ENCODE data around the gene MYLK.

Gene MYLK

DNA sequence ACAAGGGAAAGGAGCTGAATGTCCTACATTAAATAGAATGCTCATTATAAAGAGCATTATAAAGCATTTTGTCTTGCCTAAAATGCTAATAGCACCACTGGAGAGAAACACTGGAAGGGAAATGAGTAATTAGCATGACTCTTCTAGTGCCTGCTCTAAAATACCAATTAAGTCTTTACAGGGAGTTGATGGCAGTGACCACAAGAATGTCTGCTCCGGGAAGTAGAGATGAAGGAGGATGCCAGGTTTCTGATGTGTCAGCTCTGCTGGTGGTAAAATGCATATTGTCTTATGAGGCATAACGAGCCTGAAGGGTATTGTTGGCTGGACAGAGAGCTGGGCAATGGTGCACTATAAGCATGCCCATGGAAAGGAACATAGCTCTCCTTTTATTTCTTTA is 49.5 kb downstream of the MYLK start:
- peaks cover 3% of the 10 kb centered on the region for H3K27me3 ChIP-seq (ENCODE audit: insufficient read depth, poor library complexity, severe bottlenecking)
- DNase-seq (ENCODE audit: low read depth in 1 of 2, low spot score in 1 of 2) = no peak
- no peak overlapping the region for H3K27ac ChIP-seq (replicated peaks)
- no peak overlapping the region for H3K4me3 ChIP-seq (replicated peaks; ENCODE audit: insufficient read depth, low read length)
- TF ChIP-seq GABPA (IDR thresholded peaks at IDR 0.05; ENCODE audit: low read depth) (no peak), POLR2AphosphoS5 (IDR thresholded peaks at IDR 0.05; ENCODE audit: low read depth) (no peak), SPI1 (IDR thresholded peaks at IDR 0.05; ENCODE audit: borderline replicate concordance, low read depth) (no peak), CTCF (IDR thresholded peaks at IDR 0.05; ENCODE audit: insufficient read depth, low read length) (no peak)
- TF ChIP-seq, protein P1, sequence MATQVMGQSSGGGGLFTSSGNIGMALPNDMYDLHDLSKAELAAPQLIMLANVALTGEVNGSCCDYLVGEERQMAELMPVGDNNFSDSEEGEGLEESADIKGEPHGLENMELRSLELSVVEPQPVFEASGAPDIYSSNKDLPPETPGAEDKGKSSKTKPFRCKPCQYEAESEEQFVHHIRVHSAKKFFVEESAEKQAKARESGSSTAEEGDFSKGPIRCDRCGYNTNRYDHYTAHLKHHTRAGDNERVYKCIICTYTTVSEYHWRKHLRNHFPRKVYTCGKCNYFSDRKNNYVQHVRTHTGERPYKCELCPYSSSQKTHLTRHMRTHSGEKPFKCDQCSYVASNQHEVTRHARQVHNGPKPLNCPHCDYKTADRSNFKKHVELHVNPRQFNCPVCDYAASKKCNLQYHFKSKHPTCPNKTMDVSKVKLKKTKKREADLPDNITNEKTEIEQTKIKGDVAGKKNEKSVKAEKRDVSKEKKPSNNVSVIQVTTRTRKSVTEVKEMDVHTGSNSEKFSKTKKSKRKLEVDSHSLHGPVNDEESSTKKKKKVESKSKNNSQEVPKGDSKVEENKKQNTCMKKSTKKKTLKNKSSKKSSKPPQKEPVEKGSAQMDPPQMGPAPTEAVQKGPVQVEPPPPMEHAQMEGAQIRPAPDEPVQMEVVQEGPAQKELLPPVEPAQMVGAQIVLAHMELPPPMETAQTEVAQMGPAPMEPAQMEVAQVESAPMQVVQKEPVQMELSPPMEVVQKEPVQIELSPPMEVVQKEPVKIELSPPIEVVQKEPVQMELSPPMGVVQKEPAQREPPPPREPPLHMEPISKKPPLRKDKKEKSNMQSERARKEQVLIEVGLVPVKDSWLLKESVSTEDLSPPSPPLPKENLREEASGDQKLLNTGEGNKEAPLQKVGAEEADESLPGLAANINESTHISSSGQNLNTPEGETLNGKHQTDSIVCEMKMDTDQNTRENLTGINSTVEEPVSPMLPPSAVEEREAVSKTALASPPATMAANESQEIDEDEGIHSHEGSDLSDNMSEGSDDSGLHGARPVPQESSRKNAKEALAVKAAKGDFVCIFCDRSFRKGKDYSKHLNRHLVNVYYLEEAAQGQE (IDR thresholded peaks at IDR 0.05; ENCODE audit: insufficient replicate concordance, low read depth) = no peak

DNA sequence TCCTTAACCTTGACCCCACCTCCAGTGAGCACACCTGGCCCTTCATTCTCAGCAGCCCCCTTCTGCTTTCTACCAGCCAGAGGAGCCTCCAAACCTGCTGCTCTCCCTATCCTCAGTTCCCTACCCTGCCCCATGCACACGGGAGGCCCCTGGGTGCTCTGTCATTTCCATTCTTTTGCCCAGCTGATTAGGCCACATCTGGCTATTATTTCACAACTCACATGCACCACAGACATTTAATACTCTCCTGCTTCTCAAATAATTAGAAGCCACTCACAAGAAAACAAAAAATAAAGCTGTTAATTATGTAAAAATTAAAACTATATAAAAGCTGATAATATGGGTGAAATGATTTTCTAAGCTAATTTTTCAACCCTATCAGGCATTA is 50.7 kb downstream of the MYLK start:
- H3K27me3 ChIP-seq (ENCODE audit: insufficient read depth, poor library complexity, severe bottlenecking) = peaks cover 3% of the 10 kb centered on the region
- no peak for DNase-seq (ENCODE audit: low read depth in 1 of 2, low spot score in 1 of 2)
- no peak overlapping the region for H3K27ac ChIP-seq (replicated peaks)
- H3K4me3 ChIP-seq (replicated peaks; ENCODE audit: insufficient read depth, low read length) = no peak overlapping the region
- TF ChIP-seq CTCF (IDR thresholded peaks at IDR 0.05; ENCODE audit: insufficient read depth, low read length) (no peak), GABPA (IDR thresholded peaks at IDR 0.05; ENCODE audit: low read depth) (no peak), POLR2AphosphoS5 (IDR thresholded peaks at IDR 0.05; ENCODE audit: low read depth) (no peak), SPI1 (IDR thresholded peaks at IDR 0.05; ENCODE audit: borderline replicate concordance, low read depth) (no peak)
- TF ChIP-seq, protein P1 (IDR thresholded peaks at IDR 0.05; ENCODE audit: insufficient replicate concordance, low read depth) = no peak

DNA sequence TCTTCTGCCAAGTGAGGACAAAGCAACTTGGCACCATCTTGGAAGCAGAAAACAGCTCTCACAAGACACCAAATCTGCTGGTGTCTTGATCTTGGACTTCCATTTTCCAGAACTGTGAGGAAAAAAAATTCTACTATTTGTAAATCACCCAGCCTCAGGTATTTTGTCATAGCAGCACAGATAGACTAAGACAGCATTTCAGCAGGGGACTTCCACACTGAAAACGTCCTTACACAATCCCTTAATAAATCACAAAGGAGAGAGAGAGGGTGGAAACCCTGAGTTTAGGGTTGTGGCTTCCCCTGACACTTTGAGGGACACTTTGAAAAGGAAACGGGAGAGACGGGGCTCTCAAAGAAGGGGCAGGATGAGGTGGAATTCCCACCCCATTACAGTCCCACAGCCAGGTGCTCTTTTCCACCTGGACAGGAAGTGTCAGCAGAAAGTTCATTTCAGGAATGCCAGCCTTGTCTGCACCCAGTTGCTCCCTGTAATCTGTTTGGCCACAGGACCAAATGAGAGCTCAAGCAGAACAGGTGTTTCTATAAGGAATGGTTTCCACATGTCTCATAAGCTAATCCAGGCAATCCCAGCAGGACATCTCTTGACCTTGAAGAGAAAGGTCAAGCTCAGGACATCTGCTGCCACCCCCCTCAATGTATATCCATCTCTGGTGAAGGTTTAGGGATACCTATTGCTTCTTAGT is 51.3 kb downstream of the MYLK start:
- Histone ChIP-seq H3K27me3 (ENCODE audit: insufficient read depth, poor library complexity, severe bottlenecking) (peaks cover 3% of the 10 kb centered on the region), H3K27ac (replicated peaks) (no peak overlapping the region), H3K4me3 (replicated peaks; ENCODE audit: insufficient read depth, low read length) (no peak overlapping the region)
- TF ChIP-seq POLR2AphosphoS5 (IDR thresholded peaks at IDR 0.05; ENCODE audit: low read depth) = no peak
- TF ChIP-seq SPI1 (IDR thresholded peaks at IDR 0.05; ENCODE audit: borderline replicate concordance, low read depth) = no peak
- no peak for TF ChIP-seq GABPA (IDR thresholded peaks at IDR 0.05; ENCODE audit: low read depth)
- TF ChIP-seq, protein P1 (IDR thresholded peaks at IDR 0.05; ENCODE audit: insufficient replicate concordance, low read depth) = no peak
- no peak for TF ChIP-seq CTCF (IDR thresholded peaks at IDR 0.05; ENCODE audit: insufficient read depth, low read length)
- no peak for DNase-seq (ENCODE audit: low read depth in 1 of 2, low spot score in 1 of 2)

Measured in HL-60 (cell line).